HG02759 (cell line): ENCODE measurements around the gene ING5.

Experiments
- ATAC-seq: cut with Tn5 transposase; IDR thresholded peaks from one replicate; pipeline ENCODE4 v1.9.1; 2021; ENCODE audit warnings: mild to moderate bottlenecking, moderate library complexity; ENCODE audit not compliant: unreplicated experiment

ING5 gene

GRCh38 chr2:241672243-241673188 is 29.3 kb upstream of the ING5 start:
- ATAC-seq = no peak

GRCh38 chr2:241673189-241673663 is 28.6 kb upstream of the ING5 start:
- no peak for ATAC-seq

GRCh38 chr2:241673797-241674725 is 27.8 kb upstream of the ING5 start:
- ATAC-seq = no peak

- no peak for ATAC-seq
Measured at GRCh38 chr2:241675885-241676284, 26.0 kb upstream of the ING5 start.

GRCh38 chr2:241676665-241677064 is 25.2 kb upstream of the ING5 start:
- ATAC-seq = no peak

- ATAC-seq = no peak
Measured at GRCh38 chr2:241677392-241677791, 24.4 kb upstream of the ING5 start.

GRCh38 chr2:241678307-241678706 is 23.5 kb upstream of the ING5 start:
- ATAC-seq = no peak

- ATAC-seq = no peak
Measured at GRCh38 chr2:241678784-241679540, 22.9 kb upstream of the ING5 start.

- ATAC-seq = no peak
Measured at GRCh38 chr2:241680044-241680443, 21.8 kb upstream of the ING5 start.

- no peak for ATAC-seq
Measured at GRCh38 chr2:241680827-241681599, 20.8 kb upstream of the ING5 start.

- no peak for ATAC-seq
Measured at GRCh38 chr2:241686324-241686649, 15.6 kb upstream of the ING5 start.

- ATAC-seq = peak; percentile 97
Measured at GRCh38 chr2:241686650-241687425, 15.0 kb upstream of the ING5 start, which contains the start of gene DTYMK. DTYMK (minus strand) TSS chr2:241686815; CDS start chr2:241686783, 32 bp downstream.

GRCh38 chr2:241689306-241689705 is 12.5 kb upstream of the ING5 start:
- ATAC-seq = no peak

GRCh38 chr2:241690202-241690717 is 11.6 kb upstream of the ING5 start:
- ATAC-seq = no peak

- ATAC-seq = no peak
Measured at GRCh38 chr2:241692448-241692847, 9.4 kb upstream of the ING5 start.

- no peak for ATAC-seq
Measured at GRCh38 chr2:241695651-241696050, 6.2 kb upstream of the ING5 start.

GRCh38 chr2:241701149-241701398 is 765 bp upstream of the ING5 start:
- ATAC-seq = no peak

GRCh38 chr2:241702155-241703031 is 554 bp downstream of the ING5 start:
- ATAC-seq = peak; percentile 65
